ENCODE results near the gene KIF26B.

The KIF26B gene

GRCh38 chr1:245606157-245606725, 451.5 kb downstream of the KIF26B start:
- no peak for DNase-seq

- no peak for DNase-seq
These were observed 453.5 kb downstream of the KIF26B start for GRCh38 chr1:245608271-245608670.

DNA sequence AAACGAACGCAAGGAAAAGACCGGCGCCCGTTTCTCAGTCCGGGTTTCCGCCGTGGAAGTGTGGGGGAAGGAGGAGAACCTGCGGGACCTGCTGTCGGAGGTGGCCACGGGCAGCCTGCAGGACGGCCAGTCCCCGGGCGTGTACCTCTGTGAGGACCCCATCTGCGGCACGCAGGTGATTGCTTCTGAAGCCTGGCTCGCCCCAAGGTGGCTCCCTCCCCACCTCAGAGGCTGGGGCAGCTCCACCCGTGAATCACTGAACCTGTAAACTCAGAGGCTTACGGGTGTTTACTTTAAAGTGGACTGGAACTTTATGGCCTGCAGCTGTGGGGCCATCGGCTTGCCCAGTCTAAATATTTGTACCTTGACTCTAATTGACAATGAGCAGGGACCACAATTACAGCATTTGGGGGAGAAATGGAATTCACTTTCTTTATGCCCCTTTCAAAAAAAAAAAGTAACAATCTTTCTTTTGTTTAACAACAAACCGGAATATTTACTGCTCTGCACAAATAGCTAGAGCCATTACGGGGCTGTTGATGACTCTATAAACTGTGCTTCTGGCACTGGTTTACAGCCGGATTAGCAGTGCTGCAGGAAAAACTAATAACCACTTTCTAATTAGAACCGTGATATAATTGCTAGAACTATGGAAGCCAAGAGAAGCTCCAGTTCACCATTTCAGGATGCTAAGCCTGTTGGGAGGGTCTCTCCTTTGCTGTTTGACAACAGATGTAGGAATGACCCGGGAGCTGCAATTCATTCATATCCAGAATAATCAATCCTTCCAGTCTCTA, 454.8 kb downstream of the KIF26B start:
- DNase-seq: no peak

- DNase-seq: no peak
These were observed 456.5 kb downstream of the KIF26B start for GRCh38 chr1:245611251-245611650.

GRCh38 chr1:245614476-245614875, 459.7 kb downstream of the KIF26B start:
- no peak for DNase-seq

DNA sequence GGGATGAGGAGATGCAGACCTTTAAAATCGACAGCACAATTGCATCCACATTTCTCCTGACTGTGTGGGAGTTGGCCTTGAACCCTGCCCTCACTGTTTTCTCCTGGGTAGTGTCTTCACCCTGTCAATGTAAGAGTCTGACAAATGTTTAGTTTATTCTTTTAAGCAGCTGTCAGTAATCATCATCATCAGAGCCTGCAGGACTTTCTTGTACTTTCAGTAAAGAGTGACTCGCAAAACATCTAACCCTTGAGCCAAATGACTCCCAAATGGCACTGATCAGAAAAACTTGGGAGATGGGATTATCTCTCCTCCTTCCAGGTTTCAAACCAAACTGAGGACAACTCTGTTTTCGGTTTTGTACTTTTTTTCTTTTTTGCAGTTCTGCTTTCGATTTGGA, 460.2 kb downstream of the KIF26B start:
- no peak for DNase-seq

DNA sequence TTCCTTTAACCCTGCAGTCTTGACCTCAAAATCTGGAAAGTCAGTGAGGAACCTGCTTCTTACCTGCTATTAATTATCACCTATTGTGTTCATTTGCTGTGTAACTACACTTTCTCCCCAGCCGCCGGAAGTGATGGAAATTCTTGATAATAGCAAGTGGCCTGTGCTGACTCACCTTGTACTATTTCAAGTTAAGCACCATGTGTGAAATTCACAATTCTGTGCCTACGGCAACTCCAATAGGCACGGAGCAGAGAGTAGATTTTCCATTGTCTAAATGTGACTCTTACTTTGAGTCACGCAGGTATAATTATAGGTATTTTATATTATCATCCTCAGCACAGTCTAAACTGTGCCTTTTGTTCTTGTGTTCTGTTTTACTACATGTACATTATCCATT, 466.8 kb downstream of the KIF26B start:
- no peak for DNase-seq

GRCh38 chr1:245622332-245623014, 467.7 kb downstream of the KIF26B start:
- no peak for DNase-seq

GRCh38 chr1:245641384-245641783, 486.6 kb downstream of the KIF26B start:
- DNase-seq: no peak

GRCh38 chr1:245645406-245645805, 490.6 kb downstream of the KIF26B start:
- no peak for DNase-seq

DNA sequence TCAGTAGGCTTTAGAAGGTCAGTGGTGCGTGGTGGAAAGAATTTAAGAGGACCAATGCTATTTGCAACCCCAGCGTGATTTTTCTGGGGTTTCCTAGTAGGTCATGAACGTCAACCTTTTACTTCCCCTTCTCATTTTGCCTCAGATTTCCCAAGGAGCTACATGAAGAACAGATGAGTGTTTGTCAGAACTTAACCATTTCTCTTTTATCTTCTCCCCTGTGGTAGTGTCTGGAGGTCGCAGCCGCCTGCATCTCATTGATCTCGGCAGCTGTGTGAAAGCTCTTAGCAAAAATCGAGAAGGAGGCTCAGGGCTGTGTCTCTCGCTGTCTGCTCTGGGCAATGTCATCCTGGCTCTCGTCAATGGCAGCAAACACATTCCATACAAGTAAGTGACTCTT, 491.1 kb downstream of the KIF26B start:
- no peak for DNase-seq

DNA sequence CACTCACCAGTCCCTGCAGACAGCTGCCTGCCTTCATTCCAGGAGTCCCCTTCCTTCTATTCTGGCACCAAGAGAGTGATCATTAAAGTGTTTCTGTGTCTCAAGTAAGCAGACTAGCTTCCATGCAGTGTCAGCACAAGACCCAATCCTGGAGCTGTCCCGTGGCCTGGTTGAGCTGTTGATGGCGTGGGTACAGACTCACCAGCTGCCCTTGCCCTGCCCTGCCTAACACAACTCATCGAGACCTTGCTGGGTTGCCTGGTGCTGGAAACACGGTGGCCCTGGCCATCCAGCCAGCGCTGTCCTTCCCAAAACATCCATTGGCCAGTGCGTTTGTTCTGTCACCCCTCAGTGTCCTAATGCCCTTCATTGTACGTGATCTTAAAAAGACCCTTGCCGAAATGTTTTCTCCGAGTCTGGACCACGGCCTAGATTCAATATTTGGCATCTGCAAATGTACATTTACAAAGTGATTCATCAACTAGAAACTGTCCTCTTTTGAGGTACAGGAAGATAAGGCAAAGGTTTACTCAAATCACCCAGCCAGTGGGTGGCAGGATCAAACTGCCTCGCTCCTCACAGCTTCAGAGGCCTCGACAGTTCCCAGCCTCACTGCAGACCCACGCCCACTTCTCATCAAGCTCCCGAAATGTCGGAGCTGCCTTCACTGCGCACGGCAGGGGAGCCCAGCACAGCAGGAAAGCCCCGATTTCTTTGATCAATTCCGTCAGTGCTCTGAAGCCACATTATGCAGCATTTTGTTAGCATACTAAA, 494.2 kb downstream of the KIF26B start:
- no peak for DNase-seq

- DNase-seq: no peak
These were observed 494.9 kb downstream of the KIF26B start for GRCh38 chr1:245649666-245650065.

- no peak for DNase-seq
These were observed 495.7 kb downstream of the KIF26B start for GRCh38 chr1:245650441-245650960.

GRCh38 chr1:245651093-245651492, 496.3 kb downstream of the KIF26B start:
- no peak for DNase-seq

- DNase-seq: no peak
These were observed 497.3 kb downstream of the KIF26B start for GRCh38 chr1:245652116-245652515.

DNA sequence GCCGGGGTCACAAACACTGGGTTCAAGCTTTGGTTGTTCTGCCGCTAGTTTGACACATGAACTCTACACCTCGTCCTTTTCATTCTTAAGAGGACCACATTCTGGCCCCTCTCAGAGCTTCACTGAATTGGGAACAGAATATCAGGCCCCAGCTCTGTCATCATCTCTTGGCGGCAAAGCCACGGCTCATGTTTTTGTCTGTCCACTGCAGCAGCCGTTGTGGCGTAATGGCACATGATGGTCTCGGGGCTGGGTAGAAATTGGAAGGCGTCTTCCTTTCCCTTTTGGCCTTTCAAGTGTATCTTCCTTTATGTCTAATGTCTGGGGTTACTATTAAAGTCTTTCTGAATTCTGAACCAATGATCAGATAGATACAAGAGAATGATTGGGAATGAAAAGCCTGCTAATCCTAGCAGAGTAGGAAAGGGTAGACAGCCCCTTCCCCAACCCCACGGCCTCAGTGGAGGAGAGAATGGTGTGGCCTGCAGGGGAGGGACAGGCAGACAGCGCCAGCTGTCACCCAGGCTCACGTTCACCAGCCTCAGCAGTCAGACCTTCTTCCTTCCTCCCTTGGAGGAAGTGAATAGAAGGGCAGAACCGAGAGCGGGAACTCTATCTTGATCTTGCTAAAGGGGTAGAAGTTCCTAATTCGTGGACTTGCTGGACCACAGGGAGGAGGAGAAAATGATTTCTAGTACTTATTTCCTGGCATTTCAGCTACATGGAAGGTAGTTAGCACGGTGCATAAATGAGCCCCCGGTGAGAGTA, 498.1 kb downstream of the KIF26B start:
- no peak for DNase-seq

GRCh38 chr1:245654460-245655050, 499.8 kb downstream of the KIF26B start:
- DNase-seq: no peak

DNA sequence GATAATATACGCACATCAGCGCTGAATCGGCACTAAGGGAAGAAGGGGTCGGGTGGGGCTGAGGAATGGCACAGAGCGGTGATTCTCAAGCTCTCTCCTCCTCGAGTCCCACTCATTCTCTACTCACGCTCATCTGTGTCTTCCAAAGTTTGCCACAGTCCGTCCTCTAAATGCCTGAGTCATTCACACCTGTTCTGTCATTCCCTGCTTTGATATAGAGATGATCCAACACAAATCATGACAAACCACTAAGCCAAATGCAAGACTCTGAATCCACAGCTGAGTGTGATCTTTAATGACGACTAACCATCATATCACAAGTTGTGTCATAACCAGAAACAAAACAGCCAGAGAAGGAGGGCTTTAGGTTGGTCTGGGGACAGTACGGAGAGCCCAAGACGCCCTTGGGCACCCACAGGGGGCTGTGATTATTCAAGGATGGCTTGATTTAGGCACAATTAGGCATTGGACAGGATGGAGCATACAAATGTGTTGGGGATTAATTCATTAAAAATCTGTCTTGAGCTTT, 501.5 kb downstream of the KIF26B start:
- no peak for DNase-seq

DNA sequence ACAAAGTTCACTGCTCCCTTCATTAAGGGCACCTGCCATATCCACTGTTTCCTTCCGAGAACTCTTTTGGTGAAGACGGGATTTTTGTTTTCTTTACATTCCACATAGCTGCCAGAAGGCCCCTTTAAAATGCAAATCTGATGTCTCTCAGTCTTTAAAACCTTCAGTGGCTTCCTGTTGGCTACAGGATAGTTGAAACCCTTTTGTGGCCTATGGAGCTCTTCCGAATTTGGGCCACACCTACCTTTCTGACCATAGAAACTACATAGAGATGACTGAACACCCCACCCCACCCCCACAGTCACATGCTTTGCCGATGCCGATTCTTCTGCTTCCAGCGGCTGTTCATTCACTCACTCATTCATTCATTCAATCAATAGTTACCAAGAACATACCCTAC, 502.6 kb downstream of the KIF26B start:
- no peak for DNase-seq

DNA sequence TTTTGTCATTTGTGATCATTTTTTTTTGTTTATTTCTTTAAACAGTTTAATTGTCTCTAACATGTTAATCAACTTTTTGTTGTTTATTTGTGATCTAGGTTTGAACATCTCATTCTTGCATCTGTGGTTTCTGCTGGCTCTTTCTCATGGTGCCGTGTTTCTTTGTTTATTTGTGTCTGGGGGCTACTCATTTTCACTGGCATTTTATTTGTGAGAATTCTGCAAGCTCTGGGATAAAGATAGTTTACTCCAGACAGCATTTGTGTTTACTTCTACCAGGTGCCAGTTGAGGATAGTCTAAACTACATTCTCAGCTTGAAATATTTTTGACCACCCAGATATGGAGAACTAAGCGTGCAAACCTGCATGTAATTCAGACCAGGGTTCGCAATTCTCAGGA, 508.6 kb downstream of the KIF26B start:
- DNase-seq: no peak

DNA sequence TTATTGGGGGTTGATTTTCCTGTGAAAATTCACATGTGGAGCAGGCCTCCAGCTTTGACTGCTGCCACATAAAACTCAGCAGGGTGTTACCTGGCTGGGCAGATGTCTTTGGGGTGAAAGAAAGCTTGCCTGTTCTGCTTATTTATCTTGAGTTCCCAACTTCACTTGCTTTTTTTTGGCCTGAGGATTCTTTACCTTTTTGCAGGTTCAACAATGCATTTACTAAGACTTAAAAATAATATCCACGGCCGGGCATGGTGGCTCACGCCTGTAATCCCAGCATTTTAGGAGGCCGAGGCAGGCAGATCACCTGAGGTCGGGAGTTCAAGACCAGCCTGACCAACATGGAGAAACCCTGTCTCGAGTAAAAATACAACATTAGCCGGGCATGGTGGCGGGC, 509.1 kb downstream of the KIF26B start:
- DNase-seq: no peak

All from activated CD8-positive, alpha-beta memory T cell treated with anti-CD3 and anti-CD28 coated beads, Interleukin-2, amount 50 U/mL, for 4 hours (primary cell).